Hypothalamus (tissue), 51 donors: Measurements from ENCODE around the gene GAS6.
"Not testable (repeated sequence)": the region's sequence is repeated elsewhere in the genome, so short reads cannot be mapped to it uniquely, and the experiment has no call there.

Source experiments
- DNase-seq, 51 donors: peaks; one replicate each; lab custom pipeline; 2025; lab: John Stamatoyannopoulos, UW

GAS6 gene

GRCh38 chr13:113796964-113797676 is 66.8 kb downstream of the GAS6 start:
- no peak for DNase-seq

- DNase-seq, result no peak
These were observed 67.5 kb downstream of the GAS6 start for GRCh38 chr13:113796211-113796963.

- not testable (repeated sequence) for DNase-seq
These were observed 68.5 kb downstream of the GAS6 start for GRCh38 chr13:113795362-113795761.

- no peak for DNase-seq
These were observed 69.1 kb downstream of the GAS6 start for GRCh38 chr13:113794764-113795173.

- no peak for DNase-seq
These were observed 69.8 kb downstream of the GAS6 start for GRCh38 chr13:113794086-113794485.

- no peak for DNase-seq
These were observed 70.2 kb downstream of the GAS6 start for GRCh38 chr13:113793718-113794085.

GRCh38 chr13:113792886-113793717 is 70.8 kb downstream of the GAS6 start:
- no peak for DNase-seq

GRCh38 chr13:113792236-113792770 is 71.6 kb downstream of the GAS6 start:
- no peak for DNase-seq

- DNase-seq, result no peak
These were observed 72.1 kb downstream of the GAS6 start for GRCh38 chr13:113791761-113792160.

- DNase-seq, result no peak
These were observed 72.7 kb downstream of the GAS6 start for GRCh38 chr13:113791226-113791625.

- DNase-seq, result not testable (repeated sequence)
These were observed 73.9 kb downstream of the GAS6 start for GRCh38 chr13:113789931-113790330.

GRCh38 chr13:113789167-113789566 is 74.7 kb downstream of the GAS6 start:
- DNase-seq, result no peak

- no peak for DNase-seq
These were observed 75.3 kb downstream of the GAS6 start for GRCh38 chr13:113788413-113789135.

- DNase-seq, result no peak
These were observed 76.2 kb downstream of the GAS6 start for GRCh38 chr13:113787694-113788093.

GRCh38 chr13:113786262-113786841 is 77.5 kb downstream of the GAS6 start:
- DNase-seq, result no peak

- no peak for DNase-seq
These were observed 78.5 kb downstream of the GAS6 start for GRCh38 chr13:113785051-113786010.

- DNase-seq, result no peak
These were observed 79.2 kb downstream of the GAS6 start for GRCh38 chr13:113784645-113785024.

GRCh38 chr13:113783966-113784644 is 79.8 kb downstream of the GAS6 start:
- no peak for DNase-seq
